Astrocyte of the cerebellum (primary cell): ENCODE data around the gene AGO4.

Experiments
- DNase-seq: peaks from one replicate; pipeline ENCODE4 v3.0.0-alpha.2; 2011; ENCODE audit warnings: low read depth
- H3K4me3 ChIP-seq: 2 replicates; pipeline ENCODE4 v1.5.1; 2011; ENCODE audit warnings: mild to moderate bottlenecking, low read depth, low read length, moderate library complexity
- in situ Hi-C: cut with HindIII; loops from 2 replicates; pipeline ENCODE4 v1.10.0; 2017; ENCODE audit warnings: low sequenced_read_pairs
- TF ChIP-seq, protein P1 (sequence below): IDR thresholded peaks from 2 replicates; pipeline ENCODE4 v1.5.1; 2012; ENCODE audit warnings: low read length, low read depth, moderate library complexity, mild to moderate bottlenecking; ENCODE audit errors: missing control alignments

The AGO4 gene

GRCh38 chr1:35825255-35825654, 17.4 kb downstream of the AGO4 start:
- no peak for DNase-seq
- in situ Hi-C loops = no loop called here
- TF ChIP-seq, protein P1, sequence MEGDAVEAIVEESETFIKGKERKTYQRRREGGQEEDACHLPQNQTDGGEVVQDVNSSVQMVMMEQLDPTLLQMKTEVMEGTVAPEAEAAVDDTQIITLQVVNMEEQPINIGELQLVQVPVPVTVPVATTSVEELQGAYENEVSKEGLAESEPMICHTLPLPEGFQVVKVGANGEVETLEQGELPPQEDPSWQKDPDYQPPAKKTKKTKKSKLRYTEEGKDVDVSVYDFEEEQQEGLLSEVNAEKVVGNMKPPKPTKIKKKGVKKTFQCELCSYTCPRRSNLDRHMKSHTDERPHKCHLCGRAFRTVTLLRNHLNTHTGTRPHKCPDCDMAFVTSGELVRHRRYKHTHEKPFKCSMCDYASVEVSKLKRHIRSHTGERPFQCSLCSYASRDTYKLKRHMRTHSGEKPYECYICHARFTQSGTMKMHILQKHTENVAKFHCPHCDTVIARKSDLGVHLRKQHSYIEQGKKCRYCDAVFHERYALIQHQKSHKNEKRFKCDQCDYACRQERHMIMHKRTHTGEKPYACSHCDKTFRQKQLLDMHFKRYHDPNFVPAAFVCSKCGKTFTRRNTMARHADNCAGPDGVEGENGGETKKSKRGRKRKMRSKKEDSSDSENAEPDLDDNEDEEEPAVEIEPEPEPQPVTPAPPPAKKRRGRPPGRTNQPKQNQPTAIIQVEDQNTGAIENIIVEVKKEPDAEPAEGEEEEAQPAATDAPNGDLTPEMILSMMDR = no peak
- H3K4me3 ChIP-seq = no peak overlapping the region

GRCh38 chr1:35832276-35832905, 24.6 kb downstream of the AGO4 start:
- no peak overlapping the region for H3K4me3 ChIP-seq
- TF ChIP-seq, protein P1 = no peak
- no peak for DNase-seq
- in situ Hi-C loops = no loop called here

DNA sequence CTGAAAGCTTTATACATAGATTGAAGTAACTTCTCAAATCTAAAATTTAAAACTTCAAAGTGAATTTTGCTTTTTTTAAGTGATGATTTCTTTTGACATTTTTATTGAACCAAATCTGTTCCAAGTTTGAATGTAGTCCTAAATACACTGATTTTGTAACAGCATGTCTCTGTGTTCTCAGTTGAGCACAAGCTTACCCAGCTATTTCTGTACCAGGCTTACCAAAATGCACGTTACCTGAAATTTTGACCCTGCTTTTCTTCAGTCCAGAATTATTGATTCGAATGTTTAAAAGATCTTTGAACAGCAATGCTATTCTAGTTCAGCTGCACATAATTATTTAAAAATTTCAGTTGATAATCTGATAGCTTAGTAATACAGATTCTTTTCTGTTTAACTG, 25.6 kb downstream of the AGO4 start:
- TF ChIP-seq, protein P1 = no peak
- H3K4me3 ChIP-seq = no peak overlapping the region
- in situ Hi-C loops = no loop called here
- no peak for DNase-seq

GRCh38 chr1:35834218-35834617, 26.4 kb downstream of the AGO4 start:
- H3K4me3 ChIP-seq = no peak overlapping the region
- DNase-seq = no peak
- TF ChIP-seq, protein P1 = no peak
- in situ Hi-C loops = no loop called here

- DNase-seq = no peak
- TF ChIP-seq, protein P1 = no peak
- in situ Hi-C loops = no loop called here
- H3K4me3 ChIP-seq = no peak overlapping the region
These were observed 27.6 kb downstream of the AGO4 start for GRCh38 chr1:35835398-35835797.

DNA sequence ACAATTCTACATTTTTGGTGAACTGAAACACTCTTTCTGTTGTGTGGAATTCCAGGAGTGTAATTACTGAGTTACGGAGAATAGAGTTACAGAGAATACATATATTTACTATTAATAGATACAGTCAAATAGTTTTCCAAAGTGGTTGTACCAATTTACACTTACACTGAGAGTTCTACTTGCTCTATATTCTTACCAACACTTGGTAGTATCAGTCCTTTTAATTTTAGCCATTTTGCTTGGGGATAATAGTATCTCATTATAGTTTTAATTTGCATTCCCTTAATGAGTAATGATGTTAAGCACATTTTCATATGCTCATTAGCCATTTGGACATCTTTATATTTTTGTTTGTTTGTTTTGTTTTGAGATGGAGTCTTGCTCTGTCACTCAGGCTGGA, 28.9 kb downstream of the AGO4 start:
- no peak overlapping the region for H3K4me3 ChIP-seq
- in situ Hi-C loops = no loop called here
- no peak for DNase-seq
- TF ChIP-seq, protein P1 = no peak

DNA sequence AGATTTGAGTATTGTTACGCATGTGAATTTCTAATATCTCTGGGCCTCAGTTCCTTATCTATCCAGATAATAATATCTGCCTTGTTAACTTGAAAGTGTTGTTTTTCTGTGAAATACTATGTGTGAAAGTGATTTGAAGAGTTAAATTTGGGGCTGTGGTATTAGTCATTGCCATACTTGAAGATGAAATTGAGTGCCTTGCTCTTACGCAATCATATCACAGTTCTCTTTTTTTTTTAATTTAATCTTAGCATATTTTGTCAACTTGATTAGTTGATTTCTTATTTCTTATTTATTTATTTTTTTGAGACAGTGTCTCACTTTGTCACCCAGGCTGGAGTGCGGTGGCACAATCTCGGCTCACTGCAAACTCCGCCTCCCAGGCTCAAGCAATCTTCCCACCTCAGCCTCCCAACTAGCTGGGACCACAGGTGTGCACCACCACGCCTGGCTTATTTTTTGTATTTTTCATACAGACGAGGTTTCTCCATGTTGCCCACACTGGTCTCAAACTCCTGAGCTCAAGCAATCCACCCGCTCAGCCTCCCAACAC, 31.0 kb downstream of the AGO4 start:
- TF ChIP-seq, protein P1 = no peak
- in situ Hi-C loops = no loop called here
- no peak overlapping the region for H3K4me3 ChIP-seq
- no peak for DNase-seq
